CD8-positive, alpha-beta memory T cell (primary cell): ENCODE measurements around the gene CACTIN. TPM values are rescaled to one million over a fixed set of nuclear protein-coding genes. Genes with fewer than 3 reads are reported as not detected.
"Not testable (repeated sequence)": the region's sequence is repeated elsewhere in the genome, so short reads cannot be mapped to it uniquely, and the experiment has no call there.

ENCODE experiments used
- CTCF ChIA-PET: fragments of 350-600 bp; sonication (Branson Sonifier 250); formaldehyde crosslinking; loops from one replicate; lab custom pipeline; 2021; ENCODE audit warnings: antibody characterized with exemption; lab: Charles Lee
- POLR2A ChIA-PET: fragments of 350-600 bp; sonication (Branson Sonifier 250); formaldehyde crosslinking; loops from one replicate; lab custom pipeline; 2021; ENCODE audit warnings: antibody characterized with exemption; lab: Charles Lee
- DNase-seq, 5 donors: peaks; one replicate each; pipeline versions ENCODE4 v3.0.0 to v3.0.0-alpha.2; 2020 to 2022; ENCODE audit warnings: mixed read lengths in 1 of 5
- H3K27ac ChIP-seq: one replicate; pipeline ENCODE4 v1.7.0; 2013; ENCODE audit warnings: low read depth, mild to moderate bottlenecking, low read length, moderate library complexity
- H3K27me3 ChIP-seq: 2 replicates; pipeline ENCODE4 v1.7.0; 2013; ENCODE audit warnings: low read length, mild to moderate bottlenecking; ENCODE audit not compliant: insufficient read depth, poor library complexity, severe bottlenecking
- H3K36me3 ChIP-seq: 2 replicates; pipeline ENCODE4 v1.7.0; 2013; ENCODE audit warnings: mild to moderate bottlenecking, low read length, moderate library complexity; ENCODE audit not compliant: insufficient read depth
- H3K4me1 ChIP-seq: 2 replicates; pipeline ENCODE4 v1.7.0; 2013; ENCODE audit warnings: mild to moderate bottlenecking, low read length, moderate library complexity; ENCODE audit not compliant: insufficient read depth
- H3K4me3 ChIP-seq: 2 replicates; pipeline ENCODE4 v1.7.0; 2013; ENCODE audit warnings: mild to moderate bottlenecking, low read length
- H3K9me3 ChIP-seq: 2 replicates; pipeline ENCODE4 v1.7.0; 2013; ENCODE audit warnings: mild to moderate bottlenecking, low read length
- H3K27ac Mint-ChIP-seq, 8 donors: one replicate each; pipeline ENCODE4 v1.8.0; 2020 to 2021; ENCODE audit warnings: mixed read lengths in 8 of 8, mild to moderate bottlenecking in 6 of 8, inconsistent platforms in 3 of 8, moderate library complexity in 3 of 8
- H3K27me3 Mint-ChIP-seq, 2 donors: one replicate each; pipeline ENCODE4 v1.8.0; 2020 to 2021; ENCODE audit warnings: mixed read lengths in 2 of 2, mild to moderate bottlenecking in 1 of 2, moderate library complexity in 1 of 2
- H3K36me3 Mint-ChIP-seq, 3 donors: one replicate each; pipeline ENCODE4 v1.8.0; 2020 to 2021; ENCODE audit warnings: mixed read lengths in 3 of 3, inconsistent platforms in 1 of 3, mild to moderate bottlenecking in 1 of 3
- H3K4me1 Mint-ChIP-seq, 3 donors: one replicate each; pipeline ENCODE4 v1.8.0; 2020 to 2021; ENCODE audit warnings: mixed read lengths in 3 of 3, inconsistent platforms in 1 of 3, mild to moderate bottlenecking in 1 of 3
- H3K4me3 Mint-ChIP-seq, 7 donors: one replicate each; pipeline ENCODE4 v1.8.0; 2020 to 2021; ENCODE audit warnings: mixed read lengths in 7 of 7, mild to moderate bottlenecking in 6 of 7, moderate library complexity in 4 of 7, inconsistent platforms in 2 of 7
- H3K9me3 Mint-ChIP-seq, 5 donors: one replicate each; pipeline ENCODE4 v1.8.0; 2020 to 2022; ENCODE audit warnings: mixed read lengths in 5 of 5, mild to moderate bottlenecking in 3 of 5, moderate library complexity in 2 of 5, inconsistent platforms in 1 of 5
- polyA plus RNA-seq: library from polyadenylated mRNA; unstranded; fragments of 300-500 nt; fragmentation: Illumina TruSeq; gene quantifications from one replicate; pipeline ENCODE4 v1.2.3, GENCODE V29; 2021
- total RNA-seq, 2 experiments: library from RNA; stranded (reverse); gene quantifications; one replicate each; pipeline ENCODE4 v1.2.3, GENCODE V29; 2021

Gene CACTIN
- total and polyA plus RNA-seq, 3 experiments from 2014 or later = 16.8 to 39.5 (median 37.2) TPM

- not testable (repeated sequence) for H3K27ac ChIP-seq, DNase-seq, H3K4me3 ChIP-seq, H3K27me3 ChIP-seq, H3K9me3 Mint-ChIP-seq, H3K27me3 Mint-ChIP-seq, H3K36me3 ChIP-seq, H3K9me3 ChIP-seq, H3K4me3 Mint-ChIP-seq
- POLR2A ChIA-PET = interaction anchor here (1.0 kb wide), 1 partner anchor 36 kb away, joined by 3 read pairs; no protein-coding TSS in a partner anchor
- peaks cover 13% of the 10 kb centered on the region for H3K4me1 ChIP-seq
- H3K36me3 Mint-ChIP-seq = peaks cover 0 to 26% (median 2%) of the 10 kb centered on the region in 3 donors
- peak overlapping the region in 1 of 8 donors; percentile 58 for H3K27ac Mint-ChIP-seq
- CTCF ChIA-PET = interaction anchor here (1.1 to 3.7 kb wide), 8 partner anchors 22 to 156 kb away, joined by 3 to 22 read pairs (median 6); partner anchors contain the start of genes PIP5K1C and TJP3
- H3K4me1 Mint-ChIP-seq = peaks cover 1 to 36% (median 6%) of the 10 kb centered on the region in 3 donors
Observed at GRCh38 chr19:3666545-3666856, 39.9 kb upstream of the CACTIN start.

GRCh38 chr19:3665681-3666544 is 39.3 kb upstream of the CACTIN start:
- peak; percentile 67 to 82 (median 70) for DNase-seq
- ChIA-PET POLR2A (interaction anchor here (0.6 to 1.0 kb wide), 2 partner anchors 25 to 37 kb away, joined by 3 read pairs; no protein-coding TSS in a partner anchor), CTCF (interaction anchor here (0.6 to 3.7 kb wide), 11 partner anchors 9 to 156 kb away, joined by 3 to 22 read pairs (median 4); partner anchors contain the start of genes PIP5K1C and TJP3)
- H3K9me3 ChIP-seq = no peaks in the 10 kb centered on the region
- no peak overlapping the region for H3K27ac ChIP-seq
- no peaks in the 10 kb centered on the region for H3K27me3 ChIP-seq
- H3K4me3 ChIP-seq = no peak overlapping the region
- no peaks in the 10 kb centered on the region for H3K36me3 ChIP-seq
- H3K27me3 Mint-ChIP-seq = no peaks in the 10 kb centered on the region
- no peak overlapping the region for H3K4me3 Mint-ChIP-seq
- H3K4me1 ChIP-seq = peaks cover 7% of the 10 kb centered on the region
- H3K9me3 Mint-ChIP-seq = no peaks in the 10 kb centered on the region
- peaks cover 0 to 32% (median 2%) of the 10 kb centered on the region in 3 donors for H3K36me3 Mint-ChIP-seq
- H3K4me1 Mint-ChIP-seq = peaks cover 0 to 30% (median 4%) of the 10 kb centered on the region in 3 donors
- no peak overlapping the region for H3K27ac Mint-ChIP-seq

DNA sequence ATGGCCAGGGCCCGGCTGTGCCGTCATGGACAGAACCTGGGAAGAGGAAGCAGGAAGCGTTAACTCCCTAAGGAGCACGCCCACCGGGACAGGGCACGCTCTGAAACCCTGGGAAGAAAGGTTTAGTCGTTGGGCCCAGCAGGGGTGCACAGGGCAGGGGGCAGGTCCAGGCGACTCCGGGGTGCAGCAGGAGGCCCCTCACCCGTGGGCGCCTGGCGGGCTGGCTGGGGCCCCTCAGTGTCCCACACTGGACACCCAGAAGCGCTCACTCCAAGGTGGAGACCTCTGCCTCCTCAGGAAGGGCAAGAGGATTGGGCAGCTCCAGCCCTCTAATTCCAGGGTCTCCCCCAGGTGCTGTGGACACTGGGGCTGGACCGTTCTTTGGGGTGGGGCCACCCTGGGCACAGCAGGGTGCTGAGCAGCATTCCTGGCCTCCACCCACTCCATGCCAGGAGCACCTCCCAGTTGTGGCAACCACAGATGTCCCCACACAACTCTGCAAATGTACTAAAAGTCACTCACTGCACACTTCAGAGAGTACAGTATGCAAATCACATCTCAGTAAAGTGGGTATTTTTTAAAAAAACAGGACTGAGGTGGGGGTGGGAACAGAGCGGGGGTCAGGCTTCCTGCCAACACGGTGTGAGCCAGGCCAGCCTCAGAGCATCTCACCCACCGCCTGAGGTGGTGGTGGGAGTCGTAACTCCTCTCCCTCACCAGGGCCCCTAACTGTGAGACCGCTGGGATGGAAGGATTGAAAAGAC is 38.5 kb upstream of the CACTIN start:
- no peaks in the 10 kb centered on the region for H3K36me3 ChIP-seq
- peaks cover 0 to 21% (median 2%) of the 10 kb centered on the region in 3 donors for H3K4me1 Mint-ChIP-seq
- H3K9me3 Mint-ChIP-seq = no peaks in the 10 kb centered on the region
- H3K27ac Mint-ChIP-seq = no peak overlapping the region
- no peaks in the 10 kb centered on the region for H3K4me1 ChIP-seq
- H3K27me3 Mint-ChIP-seq = no peaks in the 10 kb centered on the region
- no peaks in the 10 kb centered on the region for H3K9me3 ChIP-seq
- ChIA-PET CTCF (interaction anchor here (0.6 to 3.7 kb wide), 10 partner anchors 8 to 109 kb away, joined by 3 to 22 read pairs (median 5); partner anchors contain the start of genes PIP5K1C and TJP3), POLR2A (interaction anchor here (0.6 kb wide), 1 partner anchor 25 kb away, joined by 3 read pairs; no protein-coding TSS in a partner anchor)
- no peaks in the 10 kb centered on the region for H3K27me3 ChIP-seq
- H3K27ac ChIP-seq = no peak overlapping the region
- no peak overlapping the region for H3K4me3 ChIP-seq
- no peak for DNase-seq
- H3K4me3 Mint-ChIP-seq = no peak overlapping the region
- H3K36me3 Mint-ChIP-seq = peaks cover 0 to 38% (median 2%) of the 10 kb centered on the region in 3 donors

GRCh38 chr19:3663838-3664237 is 37.2 kb upstream of the CACTIN start:
- no peak for DNase-seq
- Histone ChIP-seq H3K27ac (no peak overlapping the region), H3K4me3 (no peak overlapping the region), H3K9me3 (no peaks in the 10 kb centered on the region), H3K36me3 (no peaks in the 10 kb centered on the region), H3K4me1 (no peaks in the 10 kb centered on the region), H3K27me3 (no peaks in the 10 kb centered on the region)
- ChIA-PET POLR2A (no interaction called here), CTCF (interaction anchor here (0.6 kb wide), 1 partner anchor 152 kb away, joined by 3 read pairs; no protein-coding TSS in a partner anchor)
- no peaks in the 10 kb centered on the region for H3K9me3 Mint-ChIP-seq
- H3K27ac Mint-ChIP-seq = no peak overlapping the region
- H3K36me3 Mint-ChIP-seq = peaks cover 0 to 48% (median 2%) of the 10 kb centered on the region in 3 donors
- no peak overlapping the region for H3K4me3 Mint-ChIP-seq
- H3K4me1 Mint-ChIP-seq = peaks cover 0 to 13% (median 2%) of the 10 kb centered on the region in 3 donors
- no peaks in the 10 kb centered on the region for H3K27me3 Mint-ChIP-seq

- Mint-ChIP-seq H3K36me3 (peaks cover 0 to 62% (median 7%) of the 10 kb centered on the region in 3 donors), H3K27me3 (no peaks in the 10 kb centered on the region), H3K27ac (no peak overlapping the region), H3K4me1 (peaks cover 0 to 9% (median 2%) of the 10 kb centered on the region in 3 donors), H3K9me3 (no peaks in the 10 kb centered on the region), H3K4me3 (no peak overlapping the region)
- Histone ChIP-seq H3K36me3 (no peaks in the 10 kb centered on the region), H3K4me3 (no peak overlapping the region), H3K9me3 (no peaks in the 10 kb centered on the region), H3K4me1 (no peaks in the 10 kb centered on the region), H3K27me3 (no peaks in the 10 kb centered on the region), H3K27ac (no peak overlapping the region)
- CTCF ChIA-PET = interaction anchor here (1.1 to 2.3 kb wide), 6 partner anchors 25 to 45 kb away, joined by 3 to 12 read pairs (median 4); partner anchors contain the start of gene PIP5K1C
- POLR2A ChIA-PET = interaction anchor here (0.5 kb wide), 1 partner anchor 120 kb away, joined by 3 read pairs; no protein-coding TSS in a partner anchor
- DNase-seq = no peak
Observed at GRCh38 chr19:3661284-3662238, 35.0 kb upstream of the CACTIN start.

GRCh38 chr19:3660493-3661219 is 34.1 kb upstream of the CACTIN start:
- H3K9me3 Mint-ChIP-seq = no peaks in the 10 kb centered on the region
- H3K4me1 Mint-ChIP-seq = peaks cover 0 to under 1% (median 0%) of the 10 kb centered on the region in 3 donors
- H3K9me3 ChIP-seq = no peaks in the 10 kb centered on the region
- POLR2A ChIA-PET = no interaction called here
- H3K27me3 ChIP-seq = no peaks in the 10 kb centered on the region
- DNase-seq = no peak
- no peaks in the 10 kb centered on the region for H3K27me3 Mint-ChIP-seq
- no peak overlapping the region for H3K27ac Mint-ChIP-seq
- H3K4me3 Mint-ChIP-seq = no peak overlapping the region
- H3K4me3 ChIP-seq = no peak overlapping the region
- H3K36me3 Mint-ChIP-seq = peaks cover 0 to 61% (median 7%) of the 10 kb centered on the region in 3 donors
- no peaks in the 10 kb centered on the region for H3K36me3 ChIP-seq
- CTCF ChIA-PET = interaction anchor here (1.1 to 2.3 kb wide), 4 partner anchors 27 to 46 kb away, joined by 3 to 12 read pairs (median 8); partner anchors contain the start of gene PIP5K1C
- H3K4me1 ChIP-seq = no peaks in the 10 kb centered on the region
- no peak overlapping the region for H3K27ac ChIP-seq
